GM12878 (cell line): ENCODE measurements around the gene ATXN1. TPM values are rescaled to one million over a fixed set of nuclear protein-coding genes. Genes with fewer than 3 reads are reported as not detected.

ENCODE experiments used
- ATAC-seq: fragments of 200-7000 bp; cut with Tn5 transposase; 3 replicates; pipeline ENCODE4 v1.9.1; 2020; ENCODE audit warnings: mild to moderate bottlenecking, moderate library complexity
- BruUV-seq: library from RNA; stranded (reverse); fragments of 400-500 nt; replicated peaks from 2 replicates; lab custom pipeline; 2021; lab: Mats Ljungman, UMichigan
- CTCF ChIA-PET: fragments of 300-600 bp; sonication (Branson Sonifier 250); formaldehyde crosslinking; extraction: SDS; loops from one replicate; lab custom pipeline; 2021; ENCODE audit warnings: inconsistent platforms; lab: Yijun Ruan, JAX
- POLR2A ChIA-PET: fragments of 350-600 bp; formaldehyde crosslinking; extraction: SDS; loops from one replicate; lab custom pipeline; 2021; ENCODE audit warnings: inconsistent platforms; lab: Charles Lee
- RAD21 ChIA-PET: fragments of 300-600 bp; sonication (Branson Sonifier 250); formaldehyde crosslinking; loops from one replicate; lab custom pipeline; 2023; ENCODE audit warnings: antibody characterized with exemption; ENCODE audit not compliant: unreplicated experiment; lab: Charles Lee
- SMC1A ChIA-PET: fragments of 300-600 bp; sonication (Branson Sonifier 250); formaldehyde crosslinking; loops from one replicate; lab custom pipeline; 2023; ENCODE audit not compliant: unreplicated experiment, uncharacterized antibody; lab: Charles Lee
- DNase-seq: peaks from one replicate; pipeline ENCODE4 v3.0.0-alpha.2; 2011; ENCODE audit warnings: low read depth, low spot score
- FAIRE-seq: peaks from 3 replicates; lab custom pipeline; 2011; peaks lifted over from hg19 to GRCh38; lab: Jason Lieb, UNC
- H2AFZ ChIP-seq: 2 replicates; pipeline ENCODE4 v1.6.0; 2011; ENCODE audit warnings: low read depth, low read length, control low read depth; ENCODE audit not compliant: control insufficient read depth
- H3K27ac ChIP-seq: 2 replicates; pipeline ENCODE4 v1.5.1; 2011; ENCODE audit warnings: control low read depth; ENCODE audit not compliant: control insufficient read depth, insufficient read depth
- H3K27me3 ChIP-seq, 2 experiments: replicated peaks in 1 of 2; 2 replicates each; pipeline versions ENCODE4 v1.6.0 to v1.6.1; 2011; ENCODE audit warnings: low read length in 1 of 2; ENCODE audit not compliant: control insufficient read depth in 2 of 2, insufficient read depth in 2 of 2
- H3K36me3 ChIP-seq, 2 experiments: 2 replicates each; pipeline ENCODE4 v1.5.1; 2011; ENCODE audit warnings: low read length in 1 of 2; ENCODE audit not compliant: control insufficient read depth in 2 of 2, insufficient read depth in 2 of 2
- H3K4me1 ChIP-seq: 2 replicates; pipeline ENCODE4 v1.6.1; 2011; ENCODE audit warnings: mild to moderate bottlenecking, low read length, moderate library complexity, mixed read lengths; ENCODE audit not compliant: control insufficient read depth, insufficient read depth
- H3K4me2 ChIP-seq: 2 replicates; pipeline ENCODE4 v1.6.0; 2011; ENCODE audit warnings: control low read depth; ENCODE audit not compliant: control insufficient read depth, insufficient read depth
- H3K4me3 ChIP-seq: fragments of 200-600 bp; sonication (generic); 2 replicates; pipeline ENCODE4 v1.5.1; 2016
- H3K79me2 ChIP-seq: 2 replicates; pipeline ENCODE4 v1.6.0; 2011; ENCODE audit warnings: low read length; ENCODE audit not compliant: control insufficient read depth, insufficient read depth
- H3K9ac ChIP-seq: 2 replicates; pipeline ENCODE4 v1.8.0; 2011; ENCODE audit warnings: low read length, control low read depth, mixed read lengths; ENCODE audit not compliant: control insufficient read depth, insufficient read depth
- H3K9me3 ChIP-seq: replicated peaks from 3 replicates; pipeline ENCODE4 v1.5.1; 2011; ENCODE audit warnings: mild to moderate bottlenecking, low read length; ENCODE audit not compliant: control insufficient read depth, insufficient read depth
- H4K20me1 ChIP-seq: 2 replicates; pipeline ENCODE4 v1.6.0; 2011; ENCODE audit not compliant: control insufficient read depth, insufficient read depth
- ATF2 ChIP-seq: IDR thresholded peaks from 2 replicates; pipeline ENCODE4 v1.6.1; 2012; ENCODE audit warnings: low read length, inconsistent platforms
- EED ChIP-seq: sonication (generic); IDR thresholded peaks from 2 replicates; pipeline ENCODE4 v1.6.1; 2016; ENCODE audit warnings: antibody characterized with exemption, low read depth
- EP300 ChIP-seq, 2 experiments: fragments of 150-350 bp in 1 of 2; IDR thresholded peaks; 2 replicates each; pipeline ENCODE4 v1.6.1; 2011 to 2012; ENCODE audit warnings: low read depth in 2 of 2, low read length in 2 of 2, borderline replicate concordance in 1 of 2, improper control_type of control experiment in 1 of 2, inconsistent platforms in 1 of 2; ENCODE audit not compliant: control insufficient read depth in 1 of 2
- FOXM1 ChIP-seq: IDR thresholded peaks from 2 replicates; pipeline ENCODE4 v1.6.1; 2012; ENCODE audit warnings: low read depth, mild to moderate bottlenecking, inconsistent platforms, low read length, moderate library complexity
- IKZF1 ChIP-seq: fragments of 450-650 bp; conservative IDR thresholded peaks from 2 replicates; pipeline ENCODE4 v1.6.1; 2017; ENCODE audit warnings: antibody characterized with exemption, mild to moderate bottlenecking
- IKZF2 ChIP-seq, 2 experiments: fragments of 450-650 bp; IDR thresholded peaks; 2 replicates each; pipeline ENCODE4 v1.6.1; 2017; ENCODE audit warnings: mild to moderate bottlenecking in 2 of 2, moderate library complexity in 2 of 2
- MEF2A ChIP-seq: IDR thresholded peaks from 2 replicates; pipeline ENCODE4 v1.6.1; 2011; ENCODE audit warnings: low read depth, mild to moderate bottlenecking, low read length, moderate library complexity; ENCODE audit not compliant: insufficient read depth
- MTA3 ChIP-seq: IDR thresholded peaks from 2 replicates; pipeline ENCODE4 v1.6.1; 2012; ENCODE audit warnings: low read length, inconsistent platforms, borderline replicate concordance
- NFIC ChIP-seq: IDR thresholded peaks from 2 replicates; pipeline ENCODE4 v1.6.1; 2012; ENCODE audit warnings: low read depth, mild to moderate bottlenecking, inconsistent platforms, low read length, moderate library complexity
- NFYA ChIP-seq: IDR thresholded peaks from 2 replicates; pipeline ENCODE4 v1.6.1; 2011; ENCODE audit warnings: low read depth, mild to moderate bottlenecking, low read length, improper control_type of control experiment, borderline replicate concordance
- PKNOX1 ChIP-seq: fragments of 450-650 bp; IDR thresholded peaks from 2 replicates; pipeline ENCODE4 v1.6.1; 2016; ENCODE audit warnings: mild to moderate bottlenecking
- POU2F2 ChIP-seq: IDR thresholded peaks from 3 replicates; pipeline ENCODE4 v1.6.1; 2011; ENCODE audit warnings: low read depth, mild to moderate bottlenecking, low read length, borderline replicate concordance
- RAD21 ChIP-seq: IDR thresholded peaks from 2 replicates; pipeline ENCODE4 v1.6.1; 2011; ENCODE audit warnings: mild to moderate bottlenecking, low read depth, low read length, moderate library complexity; ENCODE audit not compliant: insufficient read depth
- RAD51 ChIP-seq: fragments of 450-650 bp; IDR thresholded peaks from 2 replicates; pipeline ENCODE4 v1.6.1; 2016; ENCODE audit warnings: moderate library complexity, mild to moderate bottlenecking, inconsistent platforms
- RUNX3 ChIP-seq: IDR thresholded peaks from 2 replicates; pipeline ENCODE4 v1.6.1; 2012; ENCODE audit warnings: low read length, inconsistent platforms
- SPI1 ChIP-seq: IDR thresholded peaks from 2 replicates; pipeline ENCODE4 v1.6.1; 2011; ENCODE audit warnings: low read depth, mild to moderate bottlenecking, low read length, moderate library complexity, borderline replicate concordance; ENCODE audit not compliant: insufficient read depth
- TBL1XR1 ChIP-seq: IDR thresholded peaks from 2 replicates; pipeline ENCODE4 v1.6.1; 2012; ENCODE audit warnings: low read depth, low read length, improper control_type of control experiment
- YBX1 ChIP-seq: fragments of 450-650 bp; IDR thresholded peaks from 2 replicates; pipeline ENCODE4 v1.6.1; 2016; ENCODE audit warnings: antibody characterized with exemption
- WGBS: methylation state at CpG from one replicate; pipeline ENCODE4 v1.1.6; 2016; ENCODE audit warnings: low lambda C conversion rate; ENCODE audit not compliant: insufficient replicate concordance, insufficient coverage; ENCODE audit errors: missing lambda C conversion rate; 5-methylcytosine and 5-hydroxymethylcytosine counted together
- in situ Hi-C: fragments of 300-500 bp; cut with MboI; formaldehyde crosslinking; loops from 9 replicates; pipeline ENCODE4 v1.14.3; 2018; ENCODE audit warnings: mixed read lengths
- intact Hi-C: fragments of 100-400 bp; cut with micrococcal nuclease; formaldehyde crosslinking; loops from one replicate; pipeline ENCODE4 v1.14.2; 2022; ENCODE audit not compliant: unreplicated experiment
- polyA plus RNA-seq, 11 experiments: library from polyadenylated mRNA; depleted of rRNA in 4 of 11; unstranded in 6 of 11; stranded (reverse) in 5 of 11; fragments of >200 nt; fragmentation: Nextera tagmentation in 4 of 11; fragmentation: Illumina TruSeq in 1 of 11; extraction: Ambion mirVana in 4 of 11; extraction: Trizol in 1 of 11; gene quantifications; 1 replicate in 1 of 11; 2 replicates in 10 of 11; pipeline versions ENCODE4 v1.2.1 to v1.2.3, GENCODE V29; 2011 to 2016; ENCODE audit warnings: inconsistent platforms in 2 of 11, missing spikeins in 2 of 11, low read depth in 1 of 11
- total RNA-seq, 4 experiments: library from RNA; depleted of rRNA in 3 of 4; stranded (reverse); fragments of >200 nt in 3 of 4; fragmentation: Illumina TruSeq in 1 of 4; extraction: Trizol in 1 of 4; gene quantifications; 2 replicates each; pipeline versions ENCODE4 v1.2.1 to v1.2.3, GENCODE V29; 2013 to 2021

ATXN1 gene
- total and polyA plus RNA-seq, 10 of the 15 experiments (the other 5 are each of a cell fraction or from before 2014, with no cell fraction given), result 12.2 to 51.2 (median 20.5) TPM

- TF ChIP-seq FOXM1, result peak; percentile 30; the same call in 1 of the 2 replicates
- 0 out of 2 replicates have a peak, but pooled peaks have one; percentile 51 for TF ChIP-seq ATF2
- 0 out of 2 replicates have a peak, but pooled peaks have one; percentile 10 for TF ChIP-seq TBL1XR1
- peak; percentile 55; the same call in 1 of the 2 replicates for TF ChIP-seq MEF2A
- no peak for TF ChIP-seq PKNOX1
- TF ChIP-seq IKZF2 (IDR thresholded peaks at IDR 0.05), result peak; percentile 71 to 72; a peak in 3 of 4 replicates
- no peak for TF ChIP-seq POU2F2
- peak; percentile 91 for TF ChIP-seq NFIC
- no peak for TF ChIP-seq EP300 (IDR thresholded peaks at IDR 0.05; ENCODE audit: borderline replicate concordance in 1 of 2, control insufficient read depth in 1 of 2, low read depth in 2 of 2, low read length in 2 of 2)
- peak; percentile 72; the same call in 1 of the 2 replicates for TF ChIP-seq MTA3
- no peak for TF ChIP-seq NFYA
- TF ChIP-seq SPI1, result peak; percentile 32; the same call in 1 of the 2 replicates
- TF ChIP-seq RAD21, result 0 out of 2 replicates have a peak, but pooled peaks have one; percentile 2
- no peak for TF ChIP-seq RAD51
- TF ChIP-seq EED, result peak; percentile 89
- peak; percentile 28; the same call in 1 of the 2 replicates for TF ChIP-seq IKZF1
- TF ChIP-seq YBX1, result no peak
- TF ChIP-seq RUNX3, result peak; percentile 65
- TF ChIP-seq, all 136 proteins: peak for 12
- FAIRE-seq, result no peak
- H3K79me2 ChIP-seq, result no peaks in the 10 kb centered on the region; the same call in 1 of the 2 replicates
- ChIA-PET CTCF (interaction anchor here (0.8 to 2.5 kb wide), 10 partner anchors 8 to 421 kb away, joined by 3 to 7 read pairs (median 4); no protein-coding TSS in a partner anchor), POLR2A (interaction anchor here (1.0 kb wide), 1 partner anchor 111 kb away, joined by 3 read pairs; no protein-coding TSS in a partner anchor), SMC1A (interaction anchor here (0.6 to 3.5 kb wide), 12 partner anchors 9 to 304 kb away, joined by 3 to 18 read pairs (median 4); no protein-coding TSS in a partner anchor), RAD21 (interaction anchor here (0.9 to 2.4 kb wide), 7 partner anchors 9 to 281 kb away, joined by 3 to 10 read pairs (median 3); partner anchors contain the start of gene ATXN1)
- no peaks in the 10 kb centered on the region for H4K20me1 ChIP-seq
- no peak for DNase-seq
- no peaks in the 10 kb centered on the region for H3K36me3 ChIP-seq
- H2AFZ ChIP-seq, result no peak overlapping the region
- peak overlapping the region; percentile 2 for H3K4me2 ChIP-seq
- peaks cover 16% of the 10 kb centered on the region for H3K4me1 ChIP-seq
- H3K4me3 ChIP-seq, result no peak overlapping the region
- no peaks in the 10 kb centered on the region for H3K27me3 ChIP-seq
- no peaks in the 10 kb centered on the region; the same call in 2 of the 3 replicates for H3K9me3 ChIP-seq
- intact Hi-C loops, result no loop called here
- H3K27ac ChIP-seq, result no peak overlapping the region
- no TSS peak for BruUV-seq
- no peak overlapping the region for H3K9ac ChIP-seq
- in situ Hi-C loops, result no loop called here
- peak; percentile 37 for ATAC-seq
- 19% methylated on average over 3 of the region's 3 CpGs for WGBS
These were observed 54.1 kb downstream of the ATXN1 start for GRCh38 chr6:16706911-16707783.
